B cell (primary cell): Measurements from ENCODE around the gene SRRM4. TPM values are rescaled to one million over a fixed set of nuclear protein-coding genes. Genes with fewer than 3 reads are reported as not detected.

Experiments used
- ATAC-seq: fragments of 200-7000 bp; cut with Tn5 transposase; one replicate; pipeline ENCODE4 v1.10.0; 2021; ENCODE audit warnings: low read depth, mild to moderate bottlenecking, moderate number of reproducible peaks, moderate library complexity
- CTCF ChIA-PET: fragments of 350-600 bp; sonication (Branson Sonifier 250); formaldehyde crosslinking; loops from one replicate; lab custom pipeline; 2021; ENCODE audit warnings: antibody characterized with exemption, inconsistent platforms; lab: Charles Lee
- POLR2A ChIA-PET: fragments of 350-600 bp; sonication (Branson Sonifier 250); formaldehyde crosslinking; loops from one replicate; lab custom pipeline; 2021; ENCODE audit warnings: antibody characterized with exemption; lab: Charles Lee
- DNase-seq: peaks from one replicate; pipeline ENCODE4 v3.0.0; 2013
- H2AFZ ChIP-seq: 2 replicates; pipeline ENCODE4 v1.6.1; 2012; ENCODE audit warnings: mild to moderate bottlenecking, low read depth, low read length; ENCODE audit not compliant: insufficient read depth, poor library complexity, severe bottlenecking
- H3K27ac ChIP-seq, 2 donors: 1 replicate in 1 of 2; 2 replicates in 1 of 2; pipeline ENCODE4 v1.5.1; 2012 to 2013; ENCODE audit warnings: low read length in 2 of 2, mild to moderate bottlenecking in 2 of 2, moderate library complexity in 1 of 2
- H3K27me3 ChIP-seq, 4 experiments: fragments of 200-600 bp in 1 of 4; sonication (generic) in 1 of 4; replicated peaks in 1 of 4; 1 replicate in 2 of 4; 2 replicates in 2 of 4; pipeline versions ENCODE4 v1.6.1 to v1.7.0; 2013 to 2016; ENCODE audit warnings: low read length in 3 of 4, mild to moderate bottlenecking in 2 of 4, mixed read lengths in 1 of 4, moderate library complexity in 1 of 4; ENCODE audit not compliant: insufficient read depth in 4 of 4, control insufficient read depth in 3 of 4; ENCODE audit errors: control extremely low read depth in 1 of 4
- H3K36me3 ChIP-seq, 2 experiments: replicated peaks in 1 of 2; 1 replicate in 1 of 2; 2 replicates in 1 of 2; pipeline versions ENCODE4 v1.6.1 to v1.7.1; 2013; ENCODE audit warnings: low read length in 1 of 2; ENCODE audit not compliant: insufficient read depth in 2 of 2, control insufficient read depth in 1 of 2; ENCODE audit errors: control extremely low read depth in 1 of 2, extremely low read depth in 1 of 2
- H3K4me1 ChIP-seq, 2 donors: fragments of 200-600 bp in 1 of 2; sonication (generic) in 1 of 2; 1 replicate in 1 of 2; 2 replicates in 1 of 2; pipeline versions ENCODE4 v1.5.1 to v1.6.1; 2013 to 2017; ENCODE audit warnings: low read length in 2 of 2; ENCODE audit not compliant: control insufficient read depth in 2 of 2, insufficient read depth in 2 of 2
- H3K4me2 ChIP-seq: replicated peaks from 2 replicates; pipeline ENCODE3; 2012; ENCODE audit warnings: mild to moderate bottlenecking, low read depth, low read length; ENCODE audit not compliant: poor library complexity, severe bottlenecking
- H3K4me3 ChIP-seq, 5 experiments: fragments of 200-600 bp in 1 of 5; sonication (generic) in 1 of 5; 1 replicate in 3 of 5; 2 replicates in 2 of 5; pipeline versions ENCODE4 v1.5.1 to v1.7.0; 2011 to 2016; ENCODE audit warnings: low read length in 4 of 5, mild to moderate bottlenecking in 4 of 5, low read depth in 2 of 5, control low read depth in 1 of 5, moderate library complexity in 1 of 5; ENCODE audit not compliant: insufficient read depth in 1 of 5; ENCODE audit errors: control extremely low read depth in 1 of 5, extremely low read depth in 1 of 5
- H3K79me2 ChIP-seq: fragments of 200-600 bp; sonication (generic); one replicate; pipeline ENCODE4 v1.6.0; 2016; ENCODE audit warnings: low read length; ENCODE audit not compliant: control insufficient read depth, insufficient read depth
- H3K9ac ChIP-seq: fragments of 200-600 bp; sonication (generic); 2 replicates; pipeline ENCODE4 v1.6.1; 2017; ENCODE audit warnings: mild to moderate bottlenecking, low read length, moderate library complexity
- H3K9me3 ChIP-seq, 3 donors: one replicate each; pipeline versions ENCODE4 v1.6.1 to v1.7.1; 2013; ENCODE audit warnings: low read length in 2 of 3; ENCODE audit not compliant: control insufficient read depth in 2 of 3, insufficient read depth in 1 of 3; ENCODE audit errors: control extremely low read depth in 1 of 3
- H4K20me1 ChIP-seq: 2 replicates; pipeline ENCODE4 v1.6.0; 2012; ENCODE audit warnings: mild to moderate bottlenecking, low read length; ENCODE audit not compliant: insufficient read depth, control insufficient read depth, poor library complexity, severe bottlenecking
- H3K27ac Mint-ChIP-seq: one replicate; pipeline ENCODE4 v1.8.0; 2021; ENCODE audit warnings: mixed read lengths
- H3K27me3 Mint-ChIP-seq: one replicate; pipeline ENCODE4 v1.8.0; 2021; ENCODE audit warnings: mixed read lengths
- H3K4me1 Mint-ChIP-seq: one replicate; pipeline ENCODE4 v1.8.0; 2021; ENCODE audit warnings: mixed read lengths
- H3K4me3 Mint-ChIP-seq: one replicate; pipeline ENCODE4 v1.8.0; 2021; ENCODE audit warnings: mixed read lengths
- H3K9me3 Mint-ChIP-seq: one replicate; pipeline ENCODE4 v1.8.0; 2022; ENCODE audit warnings: mixed read lengths; ENCODE audit not compliant: insufficient read depth
- EZH2 ChIP-seq: IDR thresholded peaks from 2 replicates; pipeline ENCODE4 v1.6.1; 2012; ENCODE audit warnings: borderline replicate concordance, low read depth, mild to moderate bottlenecking, moderate library complexity, low read length; ENCODE audit not compliant: insufficient read depth, poor library complexity, severe bottlenecking
- WGBS: methylation state at CpG from one replicate; pipeline ENCODE4 v1.1.5; 2013; ENCODE audit warnings: missing lambda C conversion rate; ENCODE audit not compliant: insufficient coverage; 5-methylcytosine and 5-hydroxymethylcytosine counted together
- intact Hi-C: fragments of 100-400 bp; cut with micrococcal nuclease; formaldehyde crosslinking; loops from one replicate; pipeline ENCODE4 v1.10.0; 2022
- polyA plus RNA-seq: library from polyadenylated mRNA; depleted of rRNA; stranded (reverse); fragments of >200 nt; gene quantifications from 2 replicates; pipeline ENCODE4 v1.2.3, GENCODE V29; 2012
- total RNA-seq, 2 donors: library from RNA; stranded (reverse); fragments of 120-200 nt in 1 of 2; gene quantifications; 1 replicate in 1 of 2; 2 replicates in 1 of 2; pipeline versions ENCODE4 v1.2.3 to v1.2.4, GENCODE V29; 2013 to 2022
- TF ChIP-seq, protein P1 (sequence below): fragments of 200-600 bp; IDR thresholded peaks from one replicate; pipeline ENCODE4 v1.8.0; 2022; ENCODE audit warnings: antibody characterized with exemption, mild to moderate bottlenecking

SRRM4 gene
- total and polyA plus RNA-seq, 2 donors (not counting 1 experiment from before 2014, with no cell fraction given), result not detected

DNA sequence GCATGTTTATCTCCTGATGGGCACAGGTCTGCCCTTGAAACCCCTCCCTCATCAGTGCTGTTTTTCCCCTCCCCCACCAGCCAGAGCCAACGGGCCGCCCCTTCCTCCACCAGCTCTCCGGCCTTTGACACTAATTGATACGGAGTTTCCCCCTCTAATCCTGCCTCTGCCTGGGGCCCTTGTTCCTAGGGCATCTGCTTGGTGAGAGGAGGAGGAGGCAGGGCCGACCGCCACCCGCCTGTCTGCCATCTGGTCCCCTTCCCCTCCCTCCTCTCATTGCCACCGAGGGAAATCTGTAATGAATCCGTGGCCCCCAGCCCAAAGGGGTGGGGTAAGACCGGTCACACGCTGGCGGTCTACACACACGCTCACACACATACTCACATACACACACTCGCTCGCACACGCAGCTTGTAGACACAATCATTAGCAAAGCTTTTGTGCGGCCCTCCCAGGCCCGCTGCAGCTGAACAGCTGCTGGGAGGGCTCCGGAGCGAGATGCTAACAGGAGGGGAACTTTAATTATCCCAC, 27.4 kb downstream of the SRRM4 start:
- Histone ChIP-seq H2AFZ (no peak overlapping the region), H3K4me1 (no peaks in the 10 kb centered on the region), H3K79me2 (no peaks in the 10 kb centered on the region), H3K4me3 (no peak overlapping the region), H3K4me2 (no peak overlapping the region), H3K9ac (no peak overlapping the region), H3K27ac (no peak overlapping the region), H3K9me3 (peaks cover 1 to 18% (median 3%) of the 10 kb centered on the region in 3 donors), H3K27me3 (peaks cover 0 to 24% (median 0%) of the 10 kb centered on the region in 4 experiments), H4K20me1 (no peaks in the 10 kb centered on the region), H3K36me3 (no peaks in the 10 kb centered on the region)
- Mint-ChIP-seq H3K4me1 (no peaks in the 10 kb centered on the region), H3K4me3 (no peak overlapping the region), H3K27ac (no peak overlapping the region), H3K27me3 (peaks cover 33% of the 10 kb centered on the region), H3K9me3 (no peaks in the 10 kb centered on the region)
- CTCF ChIA-PET, result no interaction called here
- DNase-seq, result no peak
- 4% methylated on average over 11 of the region's 20 CpGs for WGBS
- POLR2A ChIA-PET, result no interaction called here
- intact Hi-C loops, result no loop called here
- TF ChIP-seq, protein P1, sequence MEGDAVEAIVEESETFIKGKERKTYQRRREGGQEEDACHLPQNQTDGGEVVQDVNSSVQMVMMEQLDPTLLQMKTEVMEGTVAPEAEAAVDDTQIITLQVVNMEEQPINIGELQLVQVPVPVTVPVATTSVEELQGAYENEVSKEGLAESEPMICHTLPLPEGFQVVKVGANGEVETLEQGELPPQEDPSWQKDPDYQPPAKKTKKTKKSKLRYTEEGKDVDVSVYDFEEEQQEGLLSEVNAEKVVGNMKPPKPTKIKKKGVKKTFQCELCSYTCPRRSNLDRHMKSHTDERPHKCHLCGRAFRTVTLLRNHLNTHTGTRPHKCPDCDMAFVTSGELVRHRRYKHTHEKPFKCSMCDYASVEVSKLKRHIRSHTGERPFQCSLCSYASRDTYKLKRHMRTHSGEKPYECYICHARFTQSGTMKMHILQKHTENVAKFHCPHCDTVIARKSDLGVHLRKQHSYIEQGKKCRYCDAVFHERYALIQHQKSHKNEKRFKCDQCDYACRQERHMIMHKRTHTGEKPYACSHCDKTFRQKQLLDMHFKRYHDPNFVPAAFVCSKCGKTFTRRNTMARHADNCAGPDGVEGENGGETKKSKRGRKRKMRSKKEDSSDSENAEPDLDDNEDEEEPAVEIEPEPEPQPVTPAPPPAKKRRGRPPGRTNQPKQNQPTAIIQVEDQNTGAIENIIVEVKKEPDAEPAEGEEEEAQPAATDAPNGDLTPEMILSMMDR, result no peak
- no peak for TF ChIP-seq EZH2
- ATAC-seq, result no peak

DNA sequence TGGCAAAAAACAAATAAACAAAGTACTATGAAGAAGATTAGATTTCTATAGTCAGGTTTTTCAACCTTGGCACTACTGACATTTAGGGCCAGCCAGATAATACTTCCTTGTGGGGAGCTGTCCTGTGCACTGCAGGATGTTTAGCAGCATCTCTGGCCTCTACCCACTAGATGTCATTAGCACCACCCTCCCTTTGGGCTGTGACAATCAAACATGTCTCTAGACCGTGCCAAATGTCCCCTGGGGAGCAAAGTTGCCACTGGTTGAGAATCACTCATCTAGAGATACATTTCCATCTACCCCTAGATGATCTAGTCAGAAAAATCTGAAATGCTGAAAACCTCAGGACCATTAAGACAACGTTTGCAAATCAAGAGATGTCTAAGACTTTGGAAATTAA, 29.9 kb downstream of the SRRM4 start:
- H3K27me3 ChIP-seq, result peaks cover 0 to 22% (median 0%) of the 10 kb centered on the region in 4 experiments
- no peaks in the 10 kb centered on the region for H3K4me1 Mint-ChIP-seq
- intact Hi-C loops, result no loop called here
- CTCF ChIA-PET, result no interaction called here
- H3K4me3 Mint-ChIP-seq, result no peak overlapping the region
- no peak overlapping the region for H2AFZ ChIP-seq
- POLR2A ChIA-PET, result no interaction called here
- peaks cover 31% of the 10 kb centered on the region for H3K27me3 Mint-ChIP-seq
- DNase-seq (no peak), ATAC-seq (no peak)
- peaks cover 1 to 18% (median 3%) of the 10 kb centered on the region in 3 donors for H3K9me3 ChIP-seq
- H4K20me1 ChIP-seq, result no peaks in the 10 kb centered on the region
- TF ChIP-seq, protein P1, result no peak
- TF ChIP-seq EZH2, result no peak
- no peak overlapping the region for H3K9ac ChIP-seq
- no peak overlapping the region for H3K4me3 ChIP-seq
- no peaks in the 10 kb centered on the region for H3K9me3 Mint-ChIP-seq
- no peak overlapping the region for H3K27ac ChIP-seq
- H3K4me1 ChIP-seq, result no peaks in the 10 kb centered on the region
- no peaks in the 10 kb centered on the region for H3K36me3 ChIP-seq
- H3K79me2 ChIP-seq, result no peaks in the 10 kb centered on the region
- H3K27ac Mint-ChIP-seq, result no peak overlapping the region
- no peak overlapping the region for H3K4me2 ChIP-seq
- WGBS, result no CpG with 5 or more reads among the region's 2 CpGs
